Vagina (tissue), 2 donors: Measurements from ENCODE around the gene IMMT. TPM values are rescaled to one million over a fixed set of nuclear protein-coding genes. Genes with fewer than 3 reads are reported as not detected.

Source experiments
- DNase-seq, 2 donors: peaks; one replicate each; pipeline ENCODE4 v3.0.0-alpha.2; 2017; ENCODE audit errors: extremely low spot score in 2 of 2
- H3K27ac ChIP-seq: fragments of 200-600 bp; sonication (generic); one replicate; pipeline ENCODE4 v1.5.1; 2019
- H3K27me3 ChIP-seq: fragments of 200-600 bp; sonication (generic); one replicate; pipeline ENCODE4 v1.5.1; 2019
- H3K36me3 ChIP-seq, 2 donors: fragments of 200-600 bp; sonication (generic); one replicate each; pipeline ENCODE4 v1.5.1; 2017 to 2019
- H3K4me1 ChIP-seq: fragments of 200-600 bp; sonication (generic); one replicate; pipeline ENCODE4 v1.5.1; 2019
- H3K4me3 ChIP-seq, 2 donors: fragments of 200-600 bp; sonication (generic); 1 replicate in 1 of 2; 2 replicates in 1 of 2; pipeline ENCODE4 v1.5.1; 2016 to 2019
- H3K9me3 ChIP-seq: fragments of 200-600 bp; sonication (generic); one replicate; pipeline ENCODE4 v1.5.1; 2019
- POLR2A ChIP-seq, 2 donors: fragments of 450-650 bp; IDR thresholded peaks; one replicate each; pipeline ENCODE4 v1.6.1; 2017; ENCODE audit warnings: antibody characterized with exemption in 2 of 2, mild to moderate bottlenecking in 2 of 2, moderate library complexity in 2 of 2
- POLR2AphosphoS5 ChIP-seq, 2 donors: sonication (generic); formaldehyde crosslinking; IDR thresholded peaks; one replicate each; pipeline ENCODE4 v1.9.0; 2017; ENCODE audit warnings: antibody characterized with exemption in 2 of 2, mild to moderate bottlenecking in 2 of 2, low read depth in 1 of 2; ENCODE audit not compliant: insufficient read depth in 1 of 2
- intact Hi-C: fragments of 100-400 bp; cut with DNase I; formaldehyde crosslinking; loops from one replicate; pipeline ENCODE4 v1.15.1; 2023
- total RNA-seq: library from RNA; depleted of rRNA; stranded (reverse); fragments of >200 nt; gene quantifications from one replicate; pipeline ENCODE4 v1.2.3, GENCODE V29; 2016
- TF ChIP-seq, protein P1 (sequence below), 3 experiments: fragments of 450-650 bp in 2 of 3; fragments of 200-600 bp in 1 of 3; sonication (generic) in 1 of 3; IDR thresholded peaks; one replicate each; pipeline ENCODE4 v1.5.1; 2017 to 2019; ENCODE audit warnings: antibody characterized with exemption in 3 of 3, mild to moderate bottlenecking in 2 of 3, moderate library complexity in 2 of 3

IMMT gene
- total RNA-seq, 1 donor from 2014 or later = 51.8 TPM

DNA sequence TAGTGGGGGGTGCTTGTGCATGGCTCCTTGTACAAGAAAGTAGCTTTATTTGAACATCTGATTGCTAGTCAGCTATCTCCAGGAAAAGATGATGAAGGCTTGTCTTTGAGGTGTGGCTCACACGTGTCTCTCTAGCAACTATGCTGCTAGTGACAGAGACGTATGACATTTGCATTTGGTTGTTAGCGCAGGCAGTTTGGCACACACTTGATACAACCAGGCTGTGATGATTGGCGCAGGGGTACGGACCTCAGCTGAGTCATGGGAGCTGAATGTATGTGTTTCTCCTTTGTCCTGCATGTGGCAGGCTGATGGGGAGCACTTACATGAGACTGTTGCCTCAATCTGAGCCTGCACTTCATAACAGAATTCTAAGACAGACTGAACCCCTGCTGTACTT is 59.6 kb downstream of the IMMT start:
- intact Hi-C loops = no loop called here
- peaks cover 0 to 85% of the 10 kb centered on the region in 2 donors for H3K36me3 ChIP-seq

DNA sequence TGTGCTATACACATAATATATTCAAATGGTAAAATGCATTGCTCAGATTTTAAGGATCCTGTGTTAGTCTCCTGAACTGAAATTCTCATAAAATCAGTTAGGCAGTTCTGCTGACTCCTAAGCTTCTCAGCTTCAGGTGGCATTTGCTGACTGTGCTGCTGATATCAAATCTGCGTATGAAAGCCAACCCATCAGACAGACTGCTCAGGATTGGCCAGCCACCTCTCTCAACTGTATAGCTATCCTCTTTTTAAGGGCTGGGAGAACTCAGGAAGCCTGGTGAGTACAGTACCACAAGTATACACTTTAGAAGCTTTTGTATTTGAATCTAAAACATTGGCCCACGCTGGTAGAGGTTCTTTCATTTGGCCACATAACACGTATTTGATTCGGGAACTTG is 60.6 kb downstream of the IMMT start:
- no peaks in the 10 kb centered on the region for H3K27me3 ChIP-seq
- H3K36me3 ChIP-seq = peaks cover 0 to 95% of the 10 kb centered on the region in 2 donors
- no peaks in the 10 kb centered on the region for H3K4me1 ChIP-seq
- intact Hi-C loops = no loop called here
- no peaks in the 10 kb centered on the region for H3K9me3 ChIP-seq
- H3K27ac ChIP-seq = no peak overlapping the region
- no peak for DNase-seq
- no peak overlapping the region for H3K4me3 ChIP-seq
- no peak for TF ChIP-seq POLR2AphosphoS5 (IDR thresholded peaks at IDR 0.05; ENCODE audit: insufficient read depth in 1 of 2, low read depth in 1 of 2)
- TF ChIP-seq POLR2A (IDR thresholded peaks at IDR 0.05) = no peak
- TF ChIP-seq, protein P1, sequence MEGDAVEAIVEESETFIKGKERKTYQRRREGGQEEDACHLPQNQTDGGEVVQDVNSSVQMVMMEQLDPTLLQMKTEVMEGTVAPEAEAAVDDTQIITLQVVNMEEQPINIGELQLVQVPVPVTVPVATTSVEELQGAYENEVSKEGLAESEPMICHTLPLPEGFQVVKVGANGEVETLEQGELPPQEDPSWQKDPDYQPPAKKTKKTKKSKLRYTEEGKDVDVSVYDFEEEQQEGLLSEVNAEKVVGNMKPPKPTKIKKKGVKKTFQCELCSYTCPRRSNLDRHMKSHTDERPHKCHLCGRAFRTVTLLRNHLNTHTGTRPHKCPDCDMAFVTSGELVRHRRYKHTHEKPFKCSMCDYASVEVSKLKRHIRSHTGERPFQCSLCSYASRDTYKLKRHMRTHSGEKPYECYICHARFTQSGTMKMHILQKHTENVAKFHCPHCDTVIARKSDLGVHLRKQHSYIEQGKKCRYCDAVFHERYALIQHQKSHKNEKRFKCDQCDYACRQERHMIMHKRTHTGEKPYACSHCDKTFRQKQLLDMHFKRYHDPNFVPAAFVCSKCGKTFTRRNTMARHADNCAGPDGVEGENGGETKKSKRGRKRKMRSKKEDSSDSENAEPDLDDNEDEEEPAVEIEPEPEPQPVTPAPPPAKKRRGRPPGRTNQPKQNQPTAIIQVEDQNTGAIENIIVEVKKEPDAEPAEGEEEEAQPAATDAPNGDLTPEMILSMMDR (IDR thresholded peaks at IDR 0.05) = no peak

More for the DNA sequence above, 59.6 kb downstream of the IMMT start:
- Histone ChIP-seq H3K4me3 (no peak overlapping the region), H3K9me3 (no peaks in the 10 kb centered on the region), H3K27ac (no peak overlapping the region), H3K4me1 (no peaks in the 10 kb centered on the region), H3K27me3 (no peaks in the 10 kb centered on the region)
- DNase-seq = no peak
- TF ChIP-seq POLR2A (IDR thresholded peaks at IDR 0.05) = no peak
- TF ChIP-seq POLR2AphosphoS5 (IDR thresholded peaks at IDR 0.05; ENCODE audit: insufficient read depth in 1 of 2, low read depth in 1 of 2) = no peak
- TF ChIP-seq, protein P1 (IDR thresholded peaks at IDR 0.05) = no peak

DNA sequence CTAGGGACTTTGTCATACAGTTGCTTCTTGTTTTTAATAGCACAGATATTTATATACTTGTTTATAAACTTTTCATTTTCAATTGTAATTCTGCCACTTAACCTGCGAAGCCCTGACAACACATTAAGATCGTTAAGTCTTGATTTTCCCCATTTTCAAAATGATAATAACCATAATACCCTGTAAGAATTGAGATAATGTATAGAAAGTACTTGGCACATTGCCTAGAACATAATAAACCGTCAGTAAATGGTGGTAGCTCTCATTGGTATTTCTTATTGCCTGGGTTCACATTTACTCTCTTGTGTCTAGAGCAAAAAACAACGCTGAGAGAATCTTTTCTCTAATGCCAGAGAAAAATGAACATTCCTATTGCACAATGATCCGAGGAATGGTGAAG is 70.6 kb downstream of the IMMT start:
- TF ChIP-seq POLR2AphosphoS5 (IDR thresholded peaks at IDR 0.05; ENCODE audit: insufficient read depth in 1 of 2, low read depth in 1 of 2) = no peak
- TF ChIP-seq, protein P1 (IDR thresholded peaks at IDR 0.05) = no peak
- no peak for TF ChIP-seq POLR2A (IDR thresholded peaks at IDR 0.05)
- peaks cover 0 to 97% of the 10 kb centered on the region in 2 donors for H3K36me3 ChIP-seq
- DNase-seq = no peak
- no peak overlapping the region for H3K27ac ChIP-seq
- H3K4me3 ChIP-seq = no peak overlapping the region
- intact Hi-C loops = no loop called here
- no peaks in the 10 kb centered on the region for H3K9me3 ChIP-seq
- H3K4me1 ChIP-seq = no peaks in the 10 kb centered on the region
- no peaks in the 10 kb centered on the region for H3K27me3 ChIP-seq

DNA sequence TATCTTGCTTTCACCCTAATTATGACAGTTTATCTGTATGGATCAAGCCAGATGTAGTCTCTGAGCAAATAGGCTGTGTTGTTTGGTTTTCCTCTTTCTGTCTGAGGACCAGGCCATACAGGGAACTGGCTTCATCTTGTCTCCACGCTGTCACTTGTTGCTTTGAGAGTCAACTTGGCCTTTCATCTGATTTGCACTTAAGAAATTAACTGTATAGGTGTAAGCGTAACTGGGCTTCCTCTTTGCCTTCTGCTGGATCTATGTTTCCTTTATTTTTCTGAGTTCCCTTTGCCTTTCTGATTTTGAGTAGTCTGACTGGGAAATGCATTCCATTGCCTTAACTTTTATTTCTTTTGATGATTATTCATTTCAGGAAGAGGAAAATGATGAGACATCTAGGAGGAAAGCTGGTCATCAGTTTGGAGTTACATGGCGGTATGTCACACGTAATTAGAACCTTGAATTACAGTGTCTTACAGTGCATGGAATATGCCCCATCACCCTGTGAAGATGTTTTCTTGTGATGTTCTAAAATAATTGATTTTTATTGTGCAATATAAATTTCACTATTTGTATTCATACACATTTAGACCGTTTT is 71.8 kb downstream of the IMMT start:
- H3K27ac ChIP-seq = no peak overlapping the region
- TF ChIP-seq, protein P1 (IDR thresholded peaks at IDR 0.05) = no peak
- TF ChIP-seq POLR2AphosphoS5 (IDR thresholded peaks at IDR 0.05; ENCODE audit: insufficient read depth in 1 of 2, low read depth in 1 of 2) = no peak
- no peak for TF ChIP-seq POLR2A (IDR thresholded peaks at IDR 0.05)
- H3K9me3 ChIP-seq = no peaks in the 10 kb centered on the region
- no peak overlapping the region for H3K4me3 ChIP-seq
- H3K36me3 ChIP-seq = peaks cover 0 to 97% of the 10 kb centered on the region in 2 donors
- no peaks in the 10 kb centered on the region for H3K27me3 ChIP-seq
- intact Hi-C loops = no loop called here
- no peak for DNase-seq
- H3K4me1 ChIP-seq = no peaks in the 10 kb centered on the region

DNA sequence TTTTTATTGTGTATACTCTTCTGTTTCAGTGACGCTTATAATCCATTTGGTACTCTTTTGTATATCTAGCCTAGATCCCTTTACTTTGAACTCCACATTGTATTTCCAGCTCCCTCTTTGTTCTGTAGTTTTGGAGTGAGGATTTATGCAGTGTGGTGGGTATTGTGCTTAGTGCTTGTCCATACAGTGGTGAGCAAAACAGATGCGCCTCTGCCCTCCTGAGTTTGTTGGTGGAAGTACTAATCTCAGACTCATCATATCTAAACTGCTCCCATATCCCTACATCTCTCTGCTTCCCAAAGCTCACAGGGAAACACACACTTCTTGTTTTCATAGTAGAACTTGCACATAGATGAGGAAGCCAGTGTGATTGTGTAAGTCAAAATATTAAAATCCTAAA is 77.1 kb downstream of the IMMT start:
- no peaks in the 10 kb centered on the region for H3K9me3 ChIP-seq

More for the DNA sequence above, 77.1 kb downstream of the IMMT start:
- TF ChIP-seq POLR2A (IDR thresholded peaks at IDR 0.05) (no peak), POLR2AphosphoS5 (IDR thresholded peaks at IDR 0.05; ENCODE audit: insufficient read depth in 1 of 2, low read depth in 1 of 2) (no peak)
- TF ChIP-seq, protein P1 (IDR thresholded peaks at IDR 0.05) = no peak
- no peak for DNase-seq
- peaks cover 0 to 85% of the 10 kb centered on the region in 2 donors for H3K36me3 ChIP-seq
- H3K4me1 ChIP-seq = no peaks in the 10 kb centered on the region
- H3K27me3 ChIP-seq = no peaks in the 10 kb centered on the region
- no peak overlapping the region for H3K27ac ChIP-seq
- intact Hi-C loops = no loop called here
- no peak overlapping the region for H3K4me3 ChIP-seq
